Amniotic stem cell (primary cell): ENCODE data around the gene DNAJC22.
"Not testable (repeated sequence)": the region's sequence is repeated elsewhere in the genome, so short reads cannot be mapped to it uniquely, and the experiment has no call there.

Experiments used
- DNase-seq: peaks from one replicate; lab custom pipeline; 2025; lab: John Stamatoyannopoulos, UW

Gene DNAJC22

DNA sequence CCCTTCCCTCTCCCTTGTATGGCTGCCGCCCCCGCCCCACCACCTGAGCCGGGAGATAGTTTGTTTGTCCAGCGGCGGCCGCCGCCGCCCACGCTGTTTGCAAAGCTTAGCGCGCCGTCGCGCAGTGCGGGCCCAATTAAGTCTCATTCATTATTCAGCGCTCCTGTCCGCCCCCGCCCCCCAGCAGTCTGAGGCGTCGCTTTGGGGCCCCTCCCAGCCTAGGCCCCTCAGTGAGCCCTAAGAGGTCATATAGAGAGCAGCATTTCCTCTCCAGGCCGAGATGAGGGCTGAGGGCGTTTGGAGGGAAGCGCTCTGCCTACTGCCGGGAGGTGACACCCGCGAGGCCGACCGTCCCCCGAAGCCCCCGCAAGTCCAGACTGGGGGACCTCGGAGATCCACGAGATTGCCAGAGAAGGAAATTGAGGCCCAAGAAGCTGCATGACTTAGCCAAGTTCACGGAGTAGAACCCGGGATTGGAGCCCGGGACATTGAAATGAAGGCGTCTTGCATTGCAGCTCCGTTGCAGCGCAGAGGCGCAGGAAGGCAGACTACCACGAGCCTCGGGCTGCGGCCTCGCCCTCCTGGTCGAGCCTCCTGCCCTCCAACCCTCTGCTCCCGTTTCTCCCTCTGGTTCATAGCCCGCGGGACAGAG, at the start of gene DNAJC22:
Gene DNAJC22, plus strand, starts transcription at position 230 of the 652 bp plus-strand sequence. CDS start 1,985 bp downstream, outside the sequence.
- DNase-seq, result no peak

DNA sequence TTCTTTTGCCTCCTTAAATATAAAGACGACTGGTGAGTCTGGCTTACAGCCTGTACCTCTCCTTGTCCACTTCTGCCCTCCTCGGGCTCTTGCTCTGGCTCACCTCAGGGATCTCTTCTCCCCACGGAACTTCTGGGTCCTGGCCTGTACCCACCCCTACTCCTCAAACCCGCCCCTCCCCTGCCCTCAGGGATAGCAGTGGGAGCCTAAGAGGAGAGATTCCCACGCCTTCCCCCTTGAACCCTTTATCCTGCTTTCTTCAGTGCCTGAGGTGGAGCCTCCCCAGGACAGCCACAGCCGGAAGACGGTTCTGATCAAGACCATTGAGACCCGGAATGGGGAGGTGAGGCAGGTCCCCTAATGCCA, 49.0 kb upstream of the DNAJC22 start:
- DNase-seq, result no peak

DNA sequence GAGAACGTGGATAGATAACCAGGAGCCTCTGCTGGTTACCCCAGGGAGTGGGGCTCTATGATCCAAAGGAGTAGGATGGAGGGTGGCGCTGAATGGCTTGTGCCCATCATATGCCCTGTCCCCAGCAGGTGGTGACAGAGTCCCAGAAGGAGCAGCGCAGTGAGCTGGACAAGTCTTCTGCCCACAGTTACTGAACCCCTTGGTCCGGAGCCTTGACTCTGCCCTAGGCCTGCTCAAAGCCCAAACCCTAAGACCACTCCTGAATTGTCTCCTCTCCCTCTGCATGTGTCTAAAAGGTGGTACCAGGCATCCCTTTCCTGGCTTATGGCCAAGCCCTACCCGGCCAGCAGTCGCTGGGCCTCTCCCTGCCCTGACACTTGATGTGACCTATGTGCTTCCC, 48.5 kb upstream of the DNAJC22 start:
- no peak for DNase-seq

GRCh38 chr12:49301760-49302159, 44.9 kb upstream of the DNAJC22 start:
- no peak for DNase-seq

GRCh38 chr12:49304161-49304560, 42.5 kb upstream of the DNAJC22 start:
- DNase-seq, result no peak

DNA sequence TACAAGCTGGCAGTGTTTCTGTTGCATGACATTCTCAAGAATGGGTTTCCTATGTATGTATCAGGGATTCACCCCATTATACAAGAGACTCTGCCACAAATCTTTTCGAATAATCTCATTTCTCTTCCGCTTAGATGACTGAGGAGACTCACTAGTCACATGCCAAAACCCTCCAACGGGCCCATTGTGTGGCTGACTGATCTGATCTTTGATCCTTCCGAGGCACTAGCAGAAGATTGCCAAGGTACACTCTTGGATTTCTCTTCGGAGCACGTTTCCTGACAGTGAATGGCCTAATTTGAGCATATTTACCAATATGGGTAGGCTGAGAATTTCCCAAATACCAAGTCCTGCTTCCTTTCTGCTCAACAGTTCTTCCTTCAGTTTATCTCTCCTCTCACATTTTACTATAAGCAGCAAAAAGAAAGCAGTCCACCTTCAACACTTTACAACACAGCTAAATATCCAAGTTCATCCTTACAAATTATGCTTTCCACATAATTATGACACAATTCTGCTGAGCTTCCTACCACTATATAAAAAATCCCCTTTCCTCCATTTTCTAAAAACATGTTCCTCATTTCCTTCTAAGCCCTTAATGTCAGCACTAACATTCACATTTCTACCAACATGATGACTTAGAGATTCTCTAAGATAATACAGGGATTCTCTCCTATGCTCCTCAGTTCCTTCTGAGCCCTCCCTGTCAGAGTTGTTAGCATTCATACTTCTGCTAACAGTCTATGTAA, 40.8 kb upstream of the DNAJC22 start:
- no peak for DNase-seq

GRCh38 chr12:49309386-49309785, 37.3 kb upstream of the DNAJC22 start:
- DNase-seq, result no peak

DNA sequence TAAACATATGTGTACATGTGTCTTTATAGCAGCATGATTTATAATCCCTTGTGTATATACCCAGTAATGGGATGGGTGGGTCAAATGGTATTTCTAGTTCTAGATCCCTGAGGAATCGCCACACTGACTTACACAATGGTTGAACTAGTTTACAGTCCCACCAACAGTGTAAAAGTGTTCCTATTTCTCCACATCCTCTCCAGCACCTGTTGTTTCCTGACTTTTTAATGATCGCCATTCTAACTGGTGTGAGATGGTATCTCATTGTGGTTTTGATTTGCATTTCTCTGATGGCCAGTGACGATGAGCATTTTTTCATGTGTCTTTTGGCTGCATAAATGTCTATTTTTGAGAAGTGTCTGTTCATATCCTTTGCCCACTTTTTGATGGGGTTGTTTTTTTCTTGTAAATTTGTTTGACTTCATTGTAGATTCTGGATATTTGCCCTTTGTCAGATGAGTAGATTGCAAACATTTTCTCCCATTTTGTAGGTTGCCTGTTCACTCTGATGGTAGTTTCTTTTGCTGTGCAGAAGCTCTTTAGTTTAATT, 36.2 kb upstream of the DNAJC22 start:
- not testable (repeated sequence) for DNase-seq

GRCh38 chr12:49314811-49315210, 31.9 kb upstream of the DNAJC22 start:
- DNase-seq, result no peak

DNA sequence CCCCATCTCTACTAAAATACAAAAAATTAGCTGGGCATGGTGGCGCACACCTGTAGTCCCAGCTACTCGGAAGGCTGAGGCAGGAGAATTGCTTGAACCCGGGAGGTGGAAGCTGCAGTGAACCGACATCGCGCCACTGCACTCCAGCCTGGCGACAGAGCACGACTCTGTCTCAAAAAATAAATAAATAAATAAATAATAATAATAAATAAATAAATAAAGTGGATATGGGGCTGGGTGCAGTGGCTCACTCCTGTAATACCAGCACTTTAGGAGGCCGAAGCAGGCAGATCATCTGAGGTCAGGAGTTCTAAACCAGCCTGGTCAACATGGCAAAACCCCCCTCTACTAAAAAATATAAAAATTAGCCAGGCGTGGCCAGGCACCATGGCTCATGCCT, 29.6 kb upstream of the DNAJC22 start:
- not testable (repeated sequence) for DNase-seq

DNA sequence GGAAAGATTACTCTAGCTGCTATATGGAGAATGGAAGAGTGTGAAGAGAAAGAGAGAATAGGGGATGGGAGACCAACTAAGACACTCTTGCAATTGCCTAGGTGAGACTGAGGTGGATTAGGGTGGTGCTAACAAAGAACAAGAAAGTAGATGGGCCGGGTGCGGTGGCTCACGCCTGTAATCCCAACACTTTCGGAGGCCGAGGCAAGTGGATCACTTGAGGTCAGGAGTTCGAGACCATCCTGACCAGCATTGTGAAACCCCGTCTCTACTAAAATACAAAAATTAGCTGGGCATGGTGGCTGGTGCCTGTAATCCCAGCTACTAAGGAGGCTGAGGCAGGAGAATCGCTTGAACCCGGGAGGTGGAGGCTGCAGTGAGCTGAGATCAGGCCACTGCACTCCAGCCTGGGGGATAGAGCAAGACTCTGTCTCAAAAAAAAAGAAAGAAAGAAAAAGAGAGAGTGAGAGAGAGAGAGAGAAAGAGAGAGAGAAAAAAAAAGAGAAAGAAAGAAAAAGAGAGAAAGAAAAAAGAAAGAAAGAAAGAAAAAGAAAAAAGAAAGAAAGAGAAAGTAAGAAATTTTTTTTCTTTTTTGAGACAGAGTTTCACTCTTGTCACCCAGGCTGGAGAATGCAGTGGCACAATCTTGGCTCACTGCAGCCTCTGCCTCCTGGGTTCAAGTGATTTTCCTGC, 26.1 kb upstream of the DNAJC22 start:
- DNase-seq, result not testable (repeated sequence)

- DNase-seq, result no peak
These were observed 24.4 kb upstream of the DNAJC22 start for GRCh38 chr12:49322367-49322707.

- peak; percentile 99 for DNase-seq
These were observed 23.8 kb upstream of the DNAJC22 start, which contains the start of gene TROAP for GRCh38 chr12:49322708-49323523. TROAP (plus strand) TSS chr12:49323255; CDS start chr12:49323609, 354 bp downstream.

GRCh38 chr12:49323524-49324097, 23.1 kb upstream of the DNAJC22 start:
- DNase-seq, result no peak

DNA sequence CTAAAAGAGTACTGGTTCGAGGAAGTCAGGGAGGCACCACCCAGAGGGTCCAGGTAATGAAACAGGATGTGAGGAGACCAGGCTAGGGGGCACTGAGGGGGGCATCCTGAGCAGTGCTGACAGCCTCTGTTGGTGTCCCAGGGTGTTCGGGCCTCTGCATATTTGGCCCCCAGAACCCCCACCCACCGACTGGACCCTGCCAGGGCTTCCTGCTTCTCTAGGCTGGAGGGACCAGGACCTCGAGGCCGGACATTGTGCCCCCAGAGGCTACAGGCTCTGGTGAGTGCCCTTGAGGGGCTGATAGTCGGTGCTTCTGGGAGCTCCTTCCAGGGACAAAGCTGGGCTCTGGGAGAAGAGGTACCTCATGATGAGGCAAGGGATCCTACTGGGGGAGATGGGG, 21.1 kb upstream of the DNAJC22 start:
- DNase-seq, result no peak

- no peak for DNase-seq
These were observed 19.3 kb upstream of the DNAJC22 start for GRCh38 chr12:49327368-49327767.

- DNase-seq, result no peak
These were observed 18.8 kb upstream of the DNAJC22 start for GRCh38 chr12:49327887-49328286.

GRCh38 chr12:49328816-49329215, 17.9 kb upstream of the DNAJC22 start:
- DNase-seq, result no peak

- no peak for DNase-seq
These were observed 16.6 kb upstream of the DNAJC22 start for GRCh38 chr12:49330032-49330619.

- no peak for DNase-seq
These were observed 15.9 kb upstream of the DNAJC22 start for GRCh38 chr12:49330631-49331379.
